Heart right ventricle (tissue), 16 donors: ENCODE measurements around the gene R3HDM2. TPM values are rescaled to one million over a fixed set of nuclear protein-coding genes. Genes with fewer than 3 reads are reported as not detected.
A peak's percentile ranks its signal among the peaks of the same experiment; 100 is the strongest.

Source experiments
- ATAC-seq, 8 donors: fragments of 200-7000 bp; cut with Tn5 transposase; one replicate each; pipeline ENCODE4 v1.9.1; 2020; ENCODE audit warnings: mild to moderate bottlenecking in 8 of 8, moderate library complexity in 8 of 8, moderate number of reproducible peaks in 1 of 8
- DNase-seq, 2 donors: peaks; one replicate each; pipeline ENCODE4 v3.0.0-alpha.2; 2020
- H3K27ac ChIP-seq, 10 donors: fragments of 200-600 bp; sonication (generic) in 2 of 10; one replicate each; pipeline versions ENCODE4 v1.5.0 to v1.8.0; 2020 to 2022; ENCODE audit warnings: mild to moderate bottlenecking in 3 of 10
- H3K27me3 ChIP-seq, 7 donors: fragments of 200-600 bp; one replicate each; pipeline ENCODE4 v1.8.0; 2021 to 2022; ENCODE audit warnings: mild to moderate bottlenecking in 2 of 7
- H3K36me3 ChIP-seq, 9 donors: fragments of 200-600 bp; sonication (generic) in 1 of 9; one replicate each; pipeline versions ENCODE4 v1.5.0 to v1.8.0; 2020 to 2022; ENCODE audit warnings: mild to moderate bottlenecking in 2 of 9
- H3K4me1 ChIP-seq, 9 donors: fragments of 200-600 bp; sonication (generic) in 1 of 9; one replicate each; pipeline versions ENCODE4 v1.5.0 to v1.8.0; 2020 to 2022; ENCODE audit warnings: mild to moderate bottlenecking in 4 of 9
- H3K4me3 ChIP-seq, 10 donors: fragments of 200-600 bp; sonication (generic) in 2 of 10; one replicate each; pipeline versions ENCODE4 v1.5.0 to v1.8.0; 2020 to 2022; ENCODE audit warnings: mild to moderate bottlenecking in 7 of 10, moderate library complexity in 2 of 10
- H3K9me3 ChIP-seq, 11 donors: fragments of 200-600 bp in 10 of 11; sonication (generic) in 2 of 11; one replicate each; pipeline versions ENCODE4 v1.5.0 to v1.8.0; 2013 to 2022; ENCODE audit warnings: mild to moderate bottlenecking in 2 of 11, control low read depth in 1 of 11, moderate library complexity in 1 of 11
- WGBS, 2 donors: extraction: QIAGEN DNeasy Blood & Tissue Kit; methylation state at CpG; one replicate each; pipeline ENCODE4 v1.1.7; 2013; ENCODE audit warnings: inconsistent platforms in 1 of 2; 5-methylcytosine and 5-hydroxymethylcytosine counted together
- intact Hi-C, 10 donors: fragments of 100-400 bp; cut with DNase I; formaldehyde crosslinking; loops; one replicate each; pipeline versions ENCODE4 v1.11.1 to v1.14.2; 2022
- polyA plus RNA-seq, 2 donors: library from polyadenylated mRNA; stranded (reverse); fragments of 200-250 nt; gene quantifications; one replicate each; pipeline ENCODE4 v1.2.3, GENCODE V29; 2013
- total RNA-seq, 10 donors: library from RNA; stranded (reverse); fragmentation: NEBNext Ultra II Directional in 3 of 10; extraction: Animal tissue kit (Norgen Biotek cat#: 25700) in 3 of 10; gene quantifications; one replicate each; pipeline versions ENCODE4 v1.2.1 to v1.2.4, GENCODE V29; 2021 to 2023
- TF ChIP-seq, protein P1 (sequence below), 9 donors: fragments of 200-600 bp; sonication (generic) in 2 of 9; IDR thresholded peaks; one replicate each; pipeline versions ENCODE4 v1.5.0 to v1.8.0; 2021 to 2022; ENCODE audit warnings: antibody characterized with exemption in 9 of 9, mild to moderate bottlenecking in 5 of 9, moderate library complexity in 1 of 9
- donor health status: Arrhythmogenic right ventricular cardiomyopathy.
- donor health status: ischemic (EF 13 %, LVEDD 7.1; RV severe dilation, severe dysfunction).
- donor health status: healthy with polysubstance abuse.
- donor health status: DM: no; HTN: yes; CAD: no.
- donor health status: DM: no; HTN: no; CAD: no.
- donor health status: ischemic (EF 25% LVEDD 6.9; RV normal size, moderate dysfunction).
- donor health status: ischemic (EF 25% LVEDD 5.7; RV mildly dilated, moderate dysfunction).
- donor health status: healthy.
- donor health status: DM: yes; HTN: yes; CAD: no.
- donor health status: Ischemic cardiomyopathy.
- donor health status: ischemic (EF 35%, LVEDD 5.7; RV mildly dilated, moderate dysfunction).
- donor health status: nonischemic (EF 11% LVEDD 7.7; RV severe dilation, severe dysfunction).
- donor health status: DM: yes; HTN: yes; CAD: no.
- donor health status: PGD.
- donor health status: ischemic (EF 29% LVEDD 5.4; RV normal size, mild dysfunction).
- donor health status: nonischemic (EF 23%, LVEDD 6.1; RV moderate dilation, normal function).

The R3HDM2 gene
- total and polyA plus RNA-seq, 12 donors = 15.5 to 107 (median 73.9) TPM

DNA sequence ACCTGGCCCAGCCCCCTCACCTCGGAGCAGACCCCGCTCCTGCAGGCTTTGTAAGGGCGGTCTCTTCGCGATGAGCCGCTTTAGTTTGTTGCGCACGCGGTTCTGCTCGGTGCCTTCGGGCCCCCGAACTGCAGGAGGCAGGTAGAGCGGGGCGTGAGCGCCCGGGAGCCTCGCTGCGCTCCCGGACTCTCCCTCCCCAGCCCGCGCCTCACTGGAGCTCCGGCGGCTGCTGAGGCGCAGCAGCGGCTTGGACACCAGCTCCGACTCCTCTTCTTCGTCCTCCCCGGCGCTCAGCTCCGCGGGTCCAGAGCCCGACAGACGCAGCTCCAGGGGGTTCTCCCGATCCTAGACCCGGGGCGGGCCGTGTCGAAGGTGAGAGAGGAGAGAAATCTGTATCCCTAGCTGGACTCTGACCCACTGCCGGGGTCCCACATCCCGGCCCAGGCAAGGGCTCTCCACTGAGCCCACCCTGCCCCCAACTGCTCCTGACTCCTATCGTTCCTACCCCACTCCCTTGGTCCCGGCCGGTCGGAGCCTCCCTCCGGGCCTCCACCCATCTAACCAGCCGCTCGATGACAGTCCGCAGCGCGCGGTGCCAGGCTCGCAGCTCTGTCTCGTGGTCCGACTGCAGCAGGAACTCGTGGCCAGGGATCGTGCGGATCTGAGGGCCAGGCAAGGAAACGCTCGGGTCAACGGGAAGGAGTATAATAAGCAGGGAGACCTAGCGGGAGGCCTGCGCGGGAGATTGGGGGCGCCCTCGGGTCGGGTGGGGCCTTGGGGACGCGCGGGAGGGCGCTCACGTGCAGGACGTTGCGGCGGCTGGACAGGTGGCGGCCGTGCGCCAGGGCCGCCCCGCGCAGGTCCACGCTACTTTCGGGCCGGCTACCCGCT, 44.7 kb upstream of the R3HDM2 start:
- peaks cover 0 to 45% (median 0%) of the 10 kb centered on the region in 9 donors for H3K36me3 ChIP-seq
- peaks cover 9 to 84% (median 66%) of the 10 kb centered on the region in 7 donors for H3K27me3 ChIP-seq
- peak overlapping the region in 9 of 10 donors; percentile 4 to 68 (median 45) for H3K4me3 ChIP-seq
- H3K4me1 ChIP-seq = peaks cover 0 to 64% (median 16%) of the 10 kb centered on the region in 9 donors
- no peaks in the 10 kb centered on the region for H3K9me3 ChIP-seq
- ATAC-seq = peak in 6 of 8 donors; percentile 14 to 54 (median 29)
- intact Hi-C loops = no loop called here
- peak overlapping the region in 2 of 10 donors; percentile 73 to 95 for H3K27ac ChIP-seq
- DNase-seq = no peak
- 4 to 7% methylated on average over 74 to 84 of the region's 84 CpGs for WGBS, 2 donors
- TF ChIP-seq, protein P1, sequence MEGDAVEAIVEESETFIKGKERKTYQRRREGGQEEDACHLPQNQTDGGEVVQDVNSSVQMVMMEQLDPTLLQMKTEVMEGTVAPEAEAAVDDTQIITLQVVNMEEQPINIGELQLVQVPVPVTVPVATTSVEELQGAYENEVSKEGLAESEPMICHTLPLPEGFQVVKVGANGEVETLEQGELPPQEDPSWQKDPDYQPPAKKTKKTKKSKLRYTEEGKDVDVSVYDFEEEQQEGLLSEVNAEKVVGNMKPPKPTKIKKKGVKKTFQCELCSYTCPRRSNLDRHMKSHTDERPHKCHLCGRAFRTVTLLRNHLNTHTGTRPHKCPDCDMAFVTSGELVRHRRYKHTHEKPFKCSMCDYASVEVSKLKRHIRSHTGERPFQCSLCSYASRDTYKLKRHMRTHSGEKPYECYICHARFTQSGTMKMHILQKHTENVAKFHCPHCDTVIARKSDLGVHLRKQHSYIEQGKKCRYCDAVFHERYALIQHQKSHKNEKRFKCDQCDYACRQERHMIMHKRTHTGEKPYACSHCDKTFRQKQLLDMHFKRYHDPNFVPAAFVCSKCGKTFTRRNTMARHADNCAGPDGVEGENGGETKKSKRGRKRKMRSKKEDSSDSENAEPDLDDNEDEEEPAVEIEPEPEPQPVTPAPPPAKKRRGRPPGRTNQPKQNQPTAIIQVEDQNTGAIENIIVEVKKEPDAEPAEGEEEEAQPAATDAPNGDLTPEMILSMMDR (IDR thresholded peaks at IDR 0.05) = no peak

DNA sequence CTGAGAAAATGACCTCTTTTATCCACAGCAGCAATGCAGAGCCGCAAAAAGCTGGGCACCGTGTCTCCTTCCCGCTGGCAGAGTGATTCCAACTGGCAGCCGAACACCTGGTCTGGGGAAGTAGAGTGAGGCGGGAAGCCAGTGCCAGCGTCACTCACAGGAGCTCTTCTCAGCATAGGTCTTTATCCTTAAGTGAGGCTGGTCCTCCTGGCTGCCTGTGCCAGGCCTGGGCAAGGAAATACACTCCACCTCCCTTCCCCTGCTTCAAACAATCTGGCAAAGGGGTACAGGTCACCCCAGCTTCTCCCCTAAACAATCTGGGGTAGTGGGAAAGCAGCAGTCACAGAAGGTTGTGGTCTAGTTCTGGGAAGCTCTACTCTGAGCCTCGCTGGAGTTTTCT, 44.0 kb upstream of the R3HDM2 start:
- no peaks in the 10 kb centered on the region for H3K9me3 ChIP-seq
- peaks cover 0 to 57% (median 16%) of the 10 kb centered on the region in 9 donors for H3K4me1 ChIP-seq
- peaks cover 0 to 51% (median 0%) of the 10 kb centered on the region in 9 donors for H3K36me3 ChIP-seq
- no peak for ATAC-seq
- H3K4me3 ChIP-seq = peak overlapping the region in 4 of 10 donors; percentile 18 to 68 (median 42)
- DNase-seq = no peak
- H3K27ac ChIP-seq = no peak overlapping the region
- H3K27me3 ChIP-seq = peaks cover 9 to 85% (median 66%) of the 10 kb centered on the region in 7 donors
- TF ChIP-seq, protein P1 (IDR thresholded peaks at IDR 0.05) = no peak
- 58 to 71% methylated on average over 7 of the region's 7 CpGs for WGBS, 2 donors
- intact Hi-C loops = no loop called here

DNA sequence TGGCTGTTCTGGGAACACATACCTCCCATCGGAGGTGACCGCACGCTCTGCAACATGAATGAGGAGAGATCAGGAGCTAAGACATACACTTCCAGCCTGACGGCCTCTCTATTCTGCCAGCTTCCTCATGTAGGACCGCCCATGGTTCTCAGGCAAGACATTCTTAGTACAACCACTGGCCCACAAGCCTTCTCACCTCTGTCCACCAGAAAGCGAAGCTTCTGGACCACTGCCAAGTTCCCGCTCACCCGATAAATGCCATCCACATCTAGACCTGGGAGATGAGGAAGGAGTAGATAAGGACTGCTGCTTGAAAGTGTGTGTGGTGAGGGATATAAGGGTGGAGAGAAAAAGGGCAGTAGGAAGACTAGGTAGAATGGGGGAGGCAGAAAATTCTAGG, 43.6 kb upstream of the R3HDM2 start:
- intact Hi-C loops = no loop called here
- H3K27me3 ChIP-seq = peaks cover 9 to 83% (median 62%) of the 10 kb centered on the region in 7 donors
- H3K4me3 ChIP-seq = no peak overlapping the region
- peaks cover 0 to 55% (median 0%) of the 10 kb centered on the region in 9 donors for H3K36me3 ChIP-seq
- ATAC-seq (no peak), DNase-seq (no peak)
- H3K27ac ChIP-seq = no peak overlapping the region
- WGBS, 2 donors = 65 to 69% methylated on average over 8 of the region's 8 CpGs
- no peaks in the 10 kb centered on the region for H3K9me3 ChIP-seq
- TF ChIP-seq, protein P1 (IDR thresholded peaks at IDR 0.05) = no peak
- H3K4me1 ChIP-seq = peaks cover 0 to 53% (median 16%) of the 10 kb centered on the region in 9 donors

DNA sequence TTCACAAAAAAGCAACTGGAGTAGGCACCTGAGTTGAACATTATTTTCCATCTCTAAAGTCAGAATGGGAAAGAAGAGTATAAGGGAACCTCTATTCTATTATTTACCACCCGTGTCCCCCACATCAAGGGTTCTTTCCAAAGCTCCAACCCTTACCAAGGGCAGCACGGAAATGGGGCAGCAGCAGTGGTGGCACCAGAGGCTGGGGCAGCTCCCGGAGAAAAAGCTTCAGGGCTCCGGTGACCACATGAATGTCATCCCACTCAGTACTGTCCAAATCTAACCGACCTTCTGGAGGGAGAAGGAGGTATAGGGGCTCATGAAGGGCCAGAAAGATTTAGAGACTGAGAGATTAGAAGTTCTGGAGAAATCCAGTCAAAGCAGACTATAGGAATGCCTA, 43.0 kb upstream of the R3HDM2 start:
- Histone ChIP-seq H3K9me3 (no peaks in the 10 kb centered on the region), H3K27ac (no peak overlapping the region), H3K4me1 (peaks cover 0 to 47% (median 16%) of the 10 kb centered on the region in 9 donors), H3K27me3 (peaks cover 9 to 78% (median 62%) of the 10 kb centered on the region in 7 donors), H3K4me3 (no peak overlapping the region), H3K36me3 (peaks cover 0 to 61% (median 0%) of the 10 kb centered on the region in 9 donors)
- WGBS, 2 donors = 86 to 92% methylated on average over 5 of the region's 5 CpGs
- TF ChIP-seq, protein P1 (IDR thresholded peaks at IDR 0.05) = no peak
- DNase-seq (no peak), ATAC-seq (no peak)
- intact Hi-C loops = no loop called here
